ENCODE measurements around the gene MIER1.

DNA sequence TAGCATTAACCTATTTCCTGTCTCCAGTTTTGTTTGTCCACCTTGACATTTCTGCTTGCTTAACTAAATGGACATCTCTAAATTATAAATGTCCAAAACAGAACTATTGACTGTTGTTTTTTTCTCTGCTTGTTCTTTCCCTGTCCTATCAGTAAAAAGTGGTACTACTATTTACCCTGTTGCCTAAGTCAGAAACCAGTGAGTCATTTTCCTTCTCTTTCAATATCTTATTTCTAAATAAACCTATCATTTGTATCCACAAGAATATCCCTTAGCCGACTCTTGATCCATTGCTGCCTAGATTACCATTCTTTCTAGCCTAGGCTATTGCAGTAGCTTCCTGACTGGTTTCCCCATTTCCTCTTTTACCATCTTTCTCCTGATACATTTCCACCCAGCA, 22.5 kb downstream of the MIER1 start:
- TF ChIP-seq, protein P1, sequence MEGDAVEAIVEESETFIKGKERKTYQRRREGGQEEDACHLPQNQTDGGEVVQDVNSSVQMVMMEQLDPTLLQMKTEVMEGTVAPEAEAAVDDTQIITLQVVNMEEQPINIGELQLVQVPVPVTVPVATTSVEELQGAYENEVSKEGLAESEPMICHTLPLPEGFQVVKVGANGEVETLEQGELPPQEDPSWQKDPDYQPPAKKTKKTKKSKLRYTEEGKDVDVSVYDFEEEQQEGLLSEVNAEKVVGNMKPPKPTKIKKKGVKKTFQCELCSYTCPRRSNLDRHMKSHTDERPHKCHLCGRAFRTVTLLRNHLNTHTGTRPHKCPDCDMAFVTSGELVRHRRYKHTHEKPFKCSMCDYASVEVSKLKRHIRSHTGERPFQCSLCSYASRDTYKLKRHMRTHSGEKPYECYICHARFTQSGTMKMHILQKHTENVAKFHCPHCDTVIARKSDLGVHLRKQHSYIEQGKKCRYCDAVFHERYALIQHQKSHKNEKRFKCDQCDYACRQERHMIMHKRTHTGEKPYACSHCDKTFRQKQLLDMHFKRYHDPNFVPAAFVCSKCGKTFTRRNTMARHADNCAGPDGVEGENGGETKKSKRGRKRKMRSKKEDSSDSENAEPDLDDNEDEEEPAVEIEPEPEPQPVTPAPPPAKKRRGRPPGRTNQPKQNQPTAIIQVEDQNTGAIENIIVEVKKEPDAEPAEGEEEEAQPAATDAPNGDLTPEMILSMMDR (tag by site-specific recombination; IDR thresholded peaks at IDR 0.05): no peak
- no peak for TF ChIP-seq ZNF274 (IDR thresholded peaks at IDR 0.05; ENCODE audit: low read length)
- no peak for TF ChIP-seq ZNF274 (tag by site-specific recombination; IDR thresholded peaks at IDR 0.05; ENCODE audit: borderline replicate concordance)
- no peak for TF ChIP-seq ZNF701 (tag by site-specific recombination; IDR thresholded peaks at IDR 0.05)
- TF ChIP-seq ZNF76 (tag by site-specific recombination; IDR thresholded peaks at IDR 0.05; ENCODE audit: borderline replicate concordance, low read depth): no peak
- no peak for TF ChIP-seq ZNF514 (tag by site-specific recombination; IDR thresholded peaks at IDR 0.05)
- TF ChIP-seq, protein P2, sequence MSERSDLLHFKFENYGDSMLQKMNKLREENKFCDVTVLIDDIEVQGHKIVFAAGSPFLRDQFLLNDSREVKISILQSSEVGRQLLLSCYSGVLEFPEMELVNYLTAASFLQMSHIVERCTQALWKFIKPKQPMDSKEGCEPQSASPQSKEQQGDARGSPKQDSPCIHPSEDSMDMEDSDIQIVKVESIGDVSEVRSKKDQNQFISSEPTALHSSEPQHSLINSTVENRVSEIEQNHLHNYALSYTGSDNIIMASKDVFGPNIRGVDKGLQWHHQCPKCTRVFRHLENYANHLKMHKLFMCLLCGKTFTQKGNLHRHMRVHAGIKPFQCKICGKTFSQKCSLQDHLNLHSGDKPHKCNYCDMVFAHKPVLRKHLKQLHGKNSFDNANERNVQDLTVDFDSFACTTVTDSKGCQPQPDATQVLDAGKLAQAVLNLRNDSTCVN (tag by site-specific recombination; optimal IDR thresholded peaks at IDR 0.05): no peak
- no peak for TF ChIP-seq ZNF623 (tag by site-specific recombination; IDR thresholded peaks at IDR 0.05)
- TF ChIP-seq ZNF248 (tag by site-specific recombination; IDR thresholded peaks at IDR 0.05): no peak
- no peak for TF ChIP-seq ZNF335 (tag by site-specific recombination; conservative IDR thresholded peaks at IDR 0.05)
- no peak for TF ChIP-seq ZNF677 (tag by site-specific recombination; IDR thresholded peaks at IDR 0.05)
- no peak for TF ChIP-seq ZNF624 (tag by site-specific recombination; IDR thresholded peaks at IDR 0.05)
- TF ChIP-seq GLI4 (tag by site-specific recombination; IDR thresholded peaks at IDR 0.05): no peak

All from HEK293 (cell line).